SIG-M5 treated with dmso at 0.1 percent for 504 hours (cell line): ENCODE measurements around the gene PLEKHH2.
"Not testable (repeated sequence)": the region's sequence is repeated elsewhere in the genome, so short reads cannot be mapped to it uniquely, and the experiment has no call there.

Experiments
- DNase-seq: peaks from one replicate; lab custom pipeline; 2025; ENCODE audit not compliant: unreplicated experiment; lab: John Stamatoyannopoulos, UW

PLEKHH2 gene

DNA sequence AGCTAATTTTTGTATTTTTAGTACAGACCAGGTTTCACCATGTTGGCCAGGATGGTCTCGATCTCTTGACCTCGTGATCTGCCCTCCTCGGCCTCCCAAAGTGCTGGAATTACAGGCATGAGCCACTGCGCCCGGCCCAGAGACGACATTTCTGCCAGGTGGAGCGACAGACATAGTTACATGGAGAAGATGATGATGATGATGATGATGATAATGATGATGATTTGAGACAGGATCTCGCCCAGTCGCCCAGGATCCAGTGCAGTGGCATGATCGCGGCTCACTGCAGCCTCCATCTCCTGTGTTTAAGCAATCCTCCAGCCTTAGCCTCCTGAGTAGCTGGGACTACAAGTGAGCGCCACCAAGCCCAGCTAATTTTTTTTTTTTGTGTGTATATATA, 907 bp upstream of the PLEKHH2 start:
- not testable (repeated sequence) for DNase-seq

DNA sequence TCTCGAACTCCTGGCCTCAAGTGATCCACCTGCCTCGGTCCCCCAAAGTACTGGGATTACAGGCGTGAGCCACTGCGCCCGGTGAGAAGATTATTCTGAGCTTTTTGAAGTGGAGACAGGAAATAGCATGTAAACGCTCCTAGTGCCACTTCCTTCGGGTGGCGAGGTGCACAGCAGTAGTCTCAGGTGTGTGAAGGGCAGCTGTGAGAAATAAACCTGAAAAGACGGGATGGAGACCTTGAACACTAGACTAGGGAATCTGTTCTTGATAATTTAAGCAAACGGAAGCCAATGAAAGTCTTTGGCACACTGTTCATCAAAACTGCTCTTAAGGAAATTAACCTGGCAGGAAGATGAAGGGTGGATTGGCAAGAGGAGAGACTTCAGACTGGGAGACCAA, 439 bp upstream of the PLEKHH2 start:
- no peak for DNase-seq

DNA sequence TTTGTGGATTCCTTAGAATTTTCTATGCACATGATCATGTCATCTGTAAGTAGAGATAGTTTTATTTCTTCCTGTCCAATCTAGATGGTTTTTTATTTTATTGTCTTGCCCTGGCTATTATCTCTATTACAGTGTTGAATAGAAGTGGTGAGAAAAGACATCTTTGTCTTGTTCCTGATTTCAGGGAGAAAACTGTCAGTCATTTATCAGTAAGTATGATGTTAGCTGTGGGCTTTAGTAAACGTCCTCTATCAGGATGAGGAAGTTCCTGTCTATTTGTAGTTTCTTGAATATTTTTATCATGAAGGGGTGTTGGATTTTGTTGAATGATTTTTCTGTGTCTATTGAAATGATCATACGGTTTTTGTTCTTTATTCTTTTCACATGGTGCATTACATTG, 5.3 kb downstream of the PLEKHH2 start:
- DNase-seq, result no peak

DNA sequence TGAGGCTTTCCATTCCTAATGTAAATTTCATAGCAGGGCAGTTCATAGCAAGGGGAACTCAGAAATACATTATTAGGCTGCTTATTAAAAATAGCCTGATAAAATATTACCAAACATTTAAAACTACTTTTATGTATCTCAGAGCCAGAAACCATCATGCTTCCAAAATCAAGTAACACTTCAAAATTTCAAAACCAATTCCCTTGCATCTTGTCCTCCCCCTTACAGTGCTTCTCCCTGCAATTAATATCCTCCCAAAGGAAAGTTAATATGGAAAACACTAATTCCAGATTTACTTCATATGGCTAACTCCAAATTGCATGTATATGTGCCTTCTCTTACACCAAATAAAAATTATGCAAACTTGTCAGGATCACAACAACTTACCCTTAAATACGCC, 6.6 kb downstream of the PLEKHH2 start:
- no peak for DNase-seq

DNA sequence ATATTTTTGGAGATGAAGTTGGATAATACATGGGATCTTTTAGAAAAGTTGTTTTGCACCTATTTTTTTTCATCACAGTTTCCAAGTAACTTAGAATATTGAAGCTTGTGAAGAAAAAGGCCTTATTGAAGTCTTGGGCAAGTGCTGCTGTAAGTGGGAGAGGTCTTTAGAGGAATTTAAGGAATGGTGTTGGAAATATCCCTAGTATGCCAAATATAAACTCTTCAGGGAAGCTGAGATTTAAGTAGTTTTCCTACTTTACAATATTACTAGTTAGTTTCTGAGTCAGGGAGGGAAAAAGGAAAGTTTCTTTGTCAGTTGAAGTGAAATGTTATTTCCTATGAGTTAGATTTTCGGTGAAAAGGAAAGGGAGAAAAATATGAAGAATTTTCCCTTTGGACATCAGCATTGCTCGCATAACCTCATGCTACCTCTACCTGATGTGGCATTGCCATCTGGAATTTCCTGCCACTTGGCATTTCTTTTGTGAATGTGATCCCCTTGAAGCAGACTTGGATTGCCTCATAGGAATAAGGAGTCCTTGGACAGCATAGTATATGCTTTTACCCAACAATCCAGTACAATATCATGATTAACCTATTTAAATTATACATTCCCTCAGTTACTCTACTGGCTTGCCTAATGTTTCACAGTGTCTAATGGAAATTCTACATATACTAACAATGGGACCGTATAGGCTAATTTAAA, 12.1 kb downstream of the PLEKHH2 start:
- no peak for DNase-seq

DNA sequence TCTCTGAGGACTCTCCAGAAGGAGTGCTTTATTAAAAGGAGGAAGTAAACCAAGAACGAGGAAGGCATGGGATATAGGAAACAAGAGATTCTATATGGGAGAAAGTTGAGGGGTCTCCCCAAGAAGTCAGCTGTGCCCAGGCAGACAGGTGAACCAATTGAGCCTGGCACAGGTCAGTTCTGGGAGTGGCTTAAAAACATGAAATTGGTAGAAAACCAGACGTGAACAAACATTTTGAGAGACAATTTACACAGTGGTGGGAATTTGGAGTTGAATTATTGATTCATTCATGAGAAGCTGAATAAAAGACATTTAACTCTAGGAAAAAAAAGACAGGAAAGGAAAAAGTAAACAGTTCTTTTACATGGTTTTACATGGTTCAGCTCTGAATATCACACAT, 16.4 kb downstream of the PLEKHH2 start:
- no peak for DNase-seq

DNA sequence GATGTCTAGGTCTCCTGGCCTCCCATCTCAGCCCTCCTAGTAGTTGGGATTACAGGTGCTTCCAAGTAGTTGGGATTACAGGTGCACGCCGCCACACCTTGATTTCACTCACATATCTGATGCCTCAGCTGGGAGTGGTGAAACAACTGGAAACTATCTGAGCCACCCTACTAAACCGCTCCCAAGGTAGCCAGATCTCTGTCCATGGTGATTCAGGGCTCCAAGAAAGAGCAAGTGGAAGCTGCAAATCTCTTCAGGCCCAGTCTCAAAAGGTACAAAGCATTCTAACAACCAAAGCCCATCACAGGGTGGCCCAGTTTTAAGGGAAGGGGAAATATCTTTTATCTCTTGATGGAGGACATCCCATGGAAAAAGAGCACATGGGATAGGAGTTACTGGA, 20.2 kb downstream of the PLEKHH2 start:
- no peak for DNase-seq

DNA sequence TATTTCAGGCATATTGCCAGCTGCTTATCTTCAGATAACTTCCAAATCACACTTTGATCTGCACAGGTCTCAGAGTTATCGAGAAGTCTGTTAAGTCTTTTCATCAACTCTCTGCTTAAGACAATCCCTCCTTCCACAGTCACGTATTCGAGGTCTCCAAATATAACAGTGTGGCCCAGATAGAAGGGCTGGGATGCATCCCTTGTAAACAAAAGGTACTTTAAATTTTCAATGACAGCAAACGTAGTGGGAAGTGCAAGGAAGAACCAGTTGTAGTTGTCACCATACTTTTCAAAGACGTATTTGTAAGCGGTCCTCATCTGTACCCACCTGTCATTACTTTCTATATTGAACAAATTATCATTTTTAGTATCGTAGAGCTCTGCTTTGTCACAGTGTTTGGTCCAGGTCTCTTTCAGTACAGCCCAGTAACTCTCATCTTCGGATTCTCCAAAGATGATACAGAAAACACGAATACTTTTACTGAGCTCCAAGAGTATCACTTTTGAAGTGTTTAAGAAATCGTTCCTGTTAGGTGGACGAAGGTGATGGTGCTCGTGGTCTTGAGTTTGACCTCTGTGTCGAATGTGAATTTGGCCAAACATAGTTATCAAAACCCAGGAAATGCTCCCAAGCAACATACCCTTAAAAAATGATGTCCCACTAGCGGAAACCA, 38.7 kb downstream of the PLEKHH2 start:
- DNase-seq, result no peak

DNA sequence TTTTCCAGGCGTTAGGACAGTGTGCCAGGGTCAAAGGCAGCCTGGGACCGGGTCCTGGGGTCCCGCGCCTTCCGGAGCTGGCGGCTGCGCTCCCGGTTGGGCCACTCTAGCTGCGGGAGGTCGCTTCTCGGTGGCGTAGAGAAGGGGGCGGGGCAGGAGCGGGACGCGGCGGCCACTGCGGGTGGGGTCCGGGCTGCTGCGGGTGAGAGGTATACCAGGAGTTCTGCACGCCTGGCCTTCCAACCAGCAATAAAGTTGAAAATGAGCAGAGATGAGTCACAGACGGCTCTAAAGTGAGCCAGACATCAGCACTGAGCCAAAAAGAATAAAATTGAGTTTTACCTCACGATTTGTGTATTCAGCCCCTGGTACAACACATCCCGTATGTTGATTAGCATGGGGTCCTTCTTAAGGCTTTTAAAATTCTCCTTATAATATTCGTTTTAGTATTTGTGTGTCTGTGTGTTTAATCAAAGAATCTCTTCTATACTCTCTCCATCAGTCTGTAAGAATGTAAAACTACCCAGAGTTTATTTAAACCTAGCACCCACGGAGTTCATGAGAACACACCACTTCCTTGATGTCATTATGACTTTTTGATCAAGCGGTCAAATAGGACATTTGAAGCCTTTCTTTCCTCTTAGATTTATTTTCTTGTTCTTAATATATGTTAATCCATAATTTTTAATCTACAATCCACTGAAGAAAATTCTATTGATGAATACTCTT, 39.4 kb downstream of the PLEKHH2 start, which contains the start of gene C1GALT1C1L:
Gene C1GALT1C1L (minus strand): TSS at position 108 of the 729 bp plus-strand sequence. CDS start 107 bp downstream, at position 1.
- peak; percentile 32 for DNase-seq

DNA sequence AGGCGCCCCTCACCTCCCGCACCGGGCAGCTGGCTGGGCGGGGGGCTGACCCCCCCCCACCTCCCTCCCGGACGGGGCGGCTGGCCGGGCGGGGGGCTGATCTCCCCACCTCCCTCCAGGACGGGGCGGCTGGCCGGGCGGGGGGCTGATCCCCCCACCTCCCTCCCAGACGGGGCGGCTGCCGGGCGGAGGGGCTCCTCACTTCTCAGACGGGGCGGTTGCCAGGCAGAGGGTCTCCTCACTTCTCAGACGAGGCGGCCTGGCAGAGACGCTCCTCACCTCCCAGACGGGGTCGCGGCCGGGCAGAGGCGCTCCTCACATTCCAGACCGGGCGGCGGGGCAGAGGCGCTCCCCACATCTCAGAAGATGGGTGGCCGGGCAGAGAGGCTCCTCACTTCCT, 40.7 kb downstream of the PLEKHH2 start:
- DNase-seq, result not testable (repeated sequence)

DNA sequence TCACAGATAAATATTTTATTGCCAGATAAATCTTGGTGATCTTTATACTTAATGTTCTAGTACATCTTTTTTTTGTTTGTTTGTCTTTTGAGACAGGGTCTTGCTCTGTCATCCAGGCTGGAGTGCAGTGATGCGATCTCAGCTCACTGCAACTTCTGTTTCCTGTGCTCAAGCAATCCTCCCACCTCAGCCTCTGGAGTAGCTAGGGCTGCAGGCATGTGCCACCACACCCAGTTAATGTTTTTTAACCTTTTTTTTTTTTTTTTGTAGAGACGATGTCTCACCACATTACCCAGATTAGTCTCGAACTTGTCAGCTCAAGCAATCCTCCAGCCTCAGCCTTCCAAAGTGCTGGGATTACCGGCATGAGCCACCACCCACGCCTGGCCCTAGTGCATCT, 48.3 kb downstream of the PLEKHH2 start:
- no peak for DNase-seq

DNA sequence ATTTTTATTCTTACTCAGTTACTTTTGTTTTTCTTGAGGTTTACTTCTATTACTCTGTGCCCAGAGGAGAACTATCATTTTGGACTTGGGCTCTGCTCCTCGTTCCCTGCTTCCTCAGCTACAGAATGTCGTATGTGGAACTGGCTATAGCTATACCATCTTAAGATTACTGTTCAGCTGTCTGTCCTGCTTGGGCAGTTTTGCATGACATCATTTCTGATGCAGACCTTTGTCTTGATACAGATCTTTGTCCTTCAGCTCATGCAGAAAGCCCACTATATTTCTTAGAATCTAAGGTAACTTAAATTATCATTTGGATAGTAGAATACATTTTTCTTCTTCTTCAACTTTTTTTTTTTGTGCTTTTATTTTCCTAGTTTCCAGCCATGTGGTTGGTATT, 52.9 kb downstream of the PLEKHH2 start:
- no peak for DNase-seq

DNA sequence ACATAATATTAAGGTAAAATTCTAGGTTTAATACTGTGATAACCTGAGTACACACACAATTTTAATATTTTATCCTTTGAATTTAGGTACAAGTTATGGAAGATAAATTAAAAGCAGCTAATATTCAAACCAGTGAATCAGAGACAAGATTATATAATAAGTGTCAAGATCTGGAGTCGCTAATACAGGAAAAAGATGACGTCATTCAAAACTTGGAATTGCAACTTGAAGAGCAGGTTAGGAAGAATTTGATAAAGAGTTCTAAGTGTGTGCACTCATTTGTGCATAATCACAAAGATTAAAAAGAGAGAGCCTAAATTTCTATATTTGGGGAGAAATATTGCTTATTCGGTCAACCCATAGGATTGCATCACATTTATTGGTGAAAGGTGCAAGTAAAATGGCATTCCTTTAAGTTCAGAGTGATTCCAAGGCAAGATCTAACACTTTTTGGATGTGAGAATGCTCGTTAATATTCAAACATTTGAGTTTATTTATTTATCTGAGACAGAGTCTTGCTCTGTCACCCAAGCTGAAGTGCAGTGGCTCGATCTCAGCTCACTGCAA, 55.5 kb downstream of the PLEKHH2 start:
- DNase-seq, result no peak

DNA sequence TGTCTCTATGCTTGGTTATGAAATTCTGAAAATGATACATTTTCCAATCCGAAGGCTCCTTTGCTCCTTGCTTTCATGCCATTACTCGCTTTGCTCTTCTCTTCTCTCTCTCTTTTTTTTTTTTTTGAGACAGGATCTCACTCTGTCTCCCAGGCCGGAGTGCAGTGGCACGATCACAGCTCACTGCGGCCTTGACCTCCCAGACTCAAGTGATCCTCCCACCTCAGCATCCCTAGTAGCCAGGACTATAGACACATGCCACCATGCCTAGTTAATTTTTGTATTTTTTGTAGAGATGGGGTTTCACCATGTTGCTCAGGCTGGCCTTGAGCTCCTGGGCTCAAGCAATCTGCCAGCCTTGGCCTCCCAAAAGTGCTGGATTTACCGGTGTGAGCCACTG, 61.1 kb downstream of the PLEKHH2 start:
- not testable (repeated sequence) for DNase-seq

DNA sequence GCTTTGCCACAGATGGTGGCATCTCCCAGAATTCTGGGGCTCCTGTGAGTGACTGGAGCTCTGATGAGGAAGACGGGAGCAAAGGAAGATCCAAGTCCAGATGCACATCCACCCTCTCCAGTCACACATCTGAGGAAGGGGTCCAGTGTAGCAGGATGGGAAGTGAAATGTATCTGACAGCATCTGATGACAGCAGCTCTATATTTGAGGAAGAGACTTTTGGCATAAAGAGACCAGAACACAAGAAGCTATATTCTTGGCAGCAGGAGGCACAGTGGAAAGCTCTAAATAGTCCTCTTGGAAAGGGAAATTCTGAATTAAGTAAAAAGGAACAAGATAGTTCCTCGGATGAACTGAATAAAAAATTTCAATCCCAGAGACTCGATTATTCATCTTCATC, 62.7 kb downstream of the PLEKHH2 start:
- no peak for DNase-seq

DNA sequence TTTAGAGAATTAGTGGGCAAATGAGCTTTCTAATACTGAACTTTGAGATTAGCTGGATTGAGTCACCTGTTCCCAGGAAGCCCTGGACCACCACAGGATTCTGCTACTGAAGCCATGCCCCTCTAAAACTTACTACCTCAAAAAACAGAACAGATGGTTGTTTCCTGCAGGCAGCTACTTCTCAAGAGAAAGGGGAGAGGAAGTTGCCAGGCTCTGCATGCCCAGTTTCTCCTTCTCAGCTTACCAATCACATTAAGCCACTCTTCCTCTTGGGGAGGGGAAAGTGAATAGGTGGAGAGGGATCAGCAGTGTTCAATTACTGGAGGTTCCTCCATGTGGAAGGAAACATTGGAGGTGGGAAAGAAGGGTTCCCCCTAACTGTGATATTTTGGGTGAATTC, 64.1 kb downstream of the PLEKHH2 start:
- DNase-seq, result no peak

DNA sequence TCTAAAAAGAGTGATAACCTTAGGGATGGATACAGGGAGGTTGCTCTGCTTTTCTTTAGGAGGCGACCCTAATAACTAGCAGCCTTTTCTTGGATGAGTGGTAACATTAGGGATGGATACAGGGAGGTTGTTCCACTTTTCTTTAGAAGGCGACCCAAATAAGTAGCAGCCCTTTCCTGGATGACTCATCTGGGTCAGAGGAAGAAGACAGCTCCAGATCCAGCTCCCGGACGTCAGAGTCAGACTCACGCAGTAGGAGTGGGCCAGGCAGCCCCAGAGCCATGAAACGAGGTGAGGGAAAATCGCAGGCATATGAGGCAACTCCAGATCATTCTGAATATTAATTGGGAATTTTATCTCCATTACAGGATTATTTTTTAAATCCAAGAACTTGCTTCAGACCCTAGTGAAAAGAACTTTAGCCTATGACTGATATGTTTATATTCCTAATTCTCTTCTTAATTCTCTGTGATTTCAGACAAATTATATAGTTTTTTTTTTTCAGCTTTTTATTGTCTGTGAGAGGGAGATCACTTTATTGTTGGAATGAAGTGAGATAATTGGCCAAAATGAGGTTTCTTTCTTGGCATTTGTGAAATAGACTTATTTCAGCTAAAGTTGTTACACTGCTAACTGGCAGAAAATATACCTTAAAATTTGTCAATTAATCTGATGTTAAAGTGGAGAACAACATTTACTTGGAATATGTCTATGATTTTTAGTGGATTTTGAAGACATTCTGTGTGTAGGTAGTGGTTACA, 70.4 kb downstream of the PLEKHH2 start:
- no peak for DNase-seq

DNA sequence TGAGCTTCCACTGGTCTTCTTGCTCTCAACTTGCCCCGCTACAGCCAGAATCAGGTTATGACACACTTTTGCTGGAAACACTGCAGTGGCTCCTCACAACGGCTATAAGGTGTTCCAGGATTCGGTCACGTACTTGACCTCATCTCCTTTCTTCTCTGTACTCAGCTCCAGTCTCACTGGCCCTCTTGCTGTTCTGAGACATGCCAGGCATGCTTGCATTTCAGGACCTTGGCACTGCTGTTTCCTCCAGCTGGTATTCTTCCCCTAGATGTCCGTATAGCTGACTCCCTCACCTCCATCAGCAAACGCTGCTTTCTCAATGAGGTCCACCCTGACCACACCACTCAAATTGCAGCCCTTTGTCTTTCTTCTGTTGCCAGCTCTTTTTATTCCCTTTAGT, 71.1 kb downstream of the PLEKHH2 start:
- DNase-seq, result no peak

DNA sequence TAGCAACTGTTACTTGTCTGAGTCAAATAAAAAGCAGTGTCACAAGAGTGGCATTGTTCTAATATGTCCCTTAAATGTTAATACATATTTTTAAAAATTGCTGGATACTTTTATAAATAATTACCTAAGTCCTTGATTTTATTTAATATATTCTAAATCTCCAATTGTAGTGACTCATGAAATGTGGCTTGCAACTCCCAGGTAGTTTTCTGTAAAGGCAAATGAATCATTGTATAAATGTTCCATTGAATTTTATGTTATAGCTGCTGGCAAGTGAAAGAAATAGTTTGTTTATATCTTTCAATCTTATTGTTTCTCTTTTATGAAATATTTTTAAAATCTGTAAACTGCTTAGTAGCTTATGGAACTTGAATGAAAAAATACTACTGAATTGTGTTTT, 71.8 kb downstream of the PLEKHH2 start:
- DNase-seq, result no peak

DNA sequence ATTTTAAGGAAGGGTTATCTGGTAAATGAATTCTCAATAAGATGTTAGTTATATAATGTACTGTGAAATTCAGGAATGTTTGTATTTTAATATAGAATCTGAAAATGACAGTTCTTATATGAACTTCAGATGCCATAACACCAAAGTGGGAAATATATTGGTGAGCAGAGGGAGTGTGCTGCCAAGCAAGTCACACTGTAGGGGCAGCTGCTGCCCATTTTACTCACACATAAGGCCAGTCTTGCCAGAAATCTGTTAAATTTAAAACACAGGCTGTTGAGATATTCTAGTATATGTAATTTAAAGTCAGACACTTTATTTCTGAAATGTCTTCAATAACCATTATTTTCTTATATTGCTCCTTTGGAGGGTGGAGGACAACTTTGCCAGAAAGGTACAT, 73.8 kb downstream of the PLEKHH2 start:
- DNase-seq, result no peak

DNA sequence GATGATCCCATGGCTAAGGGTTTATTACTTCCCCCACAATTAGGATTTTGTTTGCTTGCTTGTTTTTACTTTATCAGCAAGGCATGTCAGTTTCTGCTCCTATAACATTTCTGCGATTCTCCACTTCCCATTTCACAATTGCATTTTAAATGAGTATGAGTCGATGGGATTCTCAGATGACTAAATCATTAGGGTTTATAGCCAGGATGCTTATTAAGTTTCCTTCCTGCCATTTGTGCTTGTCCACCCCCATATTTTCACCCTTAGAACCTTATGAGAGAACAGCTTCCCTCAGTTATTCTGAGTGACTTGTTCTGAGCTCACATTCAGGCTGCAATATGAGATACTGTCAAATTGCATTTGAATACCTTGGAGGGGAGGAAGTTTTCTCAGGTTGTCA, 77.1 kb downstream of the PLEKHH2 start:
- no peak for DNase-seq
